ENCODE results near the gene IGF1R. TPM values are rescaled to one million over a fixed set of nuclear protein-coding genes. Genes with fewer than 3 reads are reported as not detected.

The IGF1R gene
- total and polyA plus RNA-seq, 2 of the 13 experiments (the other 11 are each of a cell fraction or from before 2014, with no cell fraction given): 15.9 to 18.4 TPM

DNA sequence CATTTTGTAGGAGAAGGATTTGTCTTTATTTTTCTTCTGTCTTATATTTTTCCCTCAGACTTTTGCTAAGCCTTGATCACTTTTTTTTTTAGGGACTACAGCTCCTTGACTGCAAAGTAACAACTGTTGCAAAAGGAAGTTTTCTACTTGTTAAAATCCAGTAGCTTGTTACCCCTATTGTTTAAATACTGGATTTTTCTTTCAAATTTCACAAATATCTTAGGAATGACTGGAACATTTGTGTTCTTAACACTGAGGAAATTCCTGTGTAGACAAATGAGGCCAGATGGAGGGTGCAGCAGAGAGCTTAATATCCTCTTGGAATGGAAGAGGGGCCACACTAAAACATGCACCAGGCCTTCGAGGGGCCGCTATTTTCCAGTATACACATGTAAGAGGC lies 362.4 kb downstream of the IGF1R start (continued):
- TF ChIP-seq DMAP1 (CRISPR knock-in tag; IDR thresholded peaks at IDR 0.05): no peak

Small RNA genes lying within 50 kb of the gene (microRNA-seq; reads per million reads assigned to microRNA genes)
- gene MIR4714: not detected

Small RNA genes lying within 50 kb of the gene (small RNA-seq; reads per million reads assigned to genes)
- gene MIR4714 (ENCODE audit: insufficient read depth in 2 of 3, insufficient read length in 3 of 3, low read depth in 2 of 3, low replicate concordance in 1 of 3): 0 to 2.9 (median 0) reads per million in 3 experiments
